Neuronal stem cell (in vitro differentiated cells): ENCODE measurements around the gene SMC1B.

Experiments
- DNase-seq: peaks from one replicate; pipeline ENCODE4 v3.0.0-alpha.2; 2013; ENCODE audit warnings: low spot score
- H2AFZ ChIP-seq: one replicate; pipeline ENCODE4 v1.6.1; 2013; ENCODE audit warnings: mild to moderate bottlenecking, low read length, inconsistent platforms
- H2AK5ac ChIP-seq: 2 replicates; pipeline ENCODE4 v1.6.1; 2013; ENCODE audit warnings: low read depth, mild to moderate bottlenecking, inconsistent platforms, low read length, moderate library complexity, mixed read lengths
- H2BK120ac ChIP-seq: 2 replicates; pipeline ENCODE4 v1.6.1; 2013; ENCODE audit warnings: low read depth, mild to moderate bottlenecking, inconsistent platforms, low read length, moderate library complexity, mixed read lengths
- H2BK12ac ChIP-seq: one replicate; pipeline ENCODE4 v1.6.1; 2013; ENCODE audit warnings: low read length, inconsistent platforms
- H2BK15ac ChIP-seq: 2 replicates; pipeline ENCODE4 v1.6.1; 2013; ENCODE audit warnings: mild to moderate bottlenecking, low read length, inconsistent platforms, mixed read lengths
- H2BK5ac ChIP-seq: one replicate; pipeline ENCODE4 v1.6.1; 2013; ENCODE audit warnings: inconsistent platforms, mild to moderate bottlenecking, low read length, moderate library complexity
- H3K14ac ChIP-seq: one replicate; pipeline ENCODE4 v1.6.1; 2013; ENCODE audit warnings: low read length, inconsistent platforms
- H3K18ac ChIP-seq: 2 replicates; pipeline ENCODE4 v1.6.1; 2013; ENCODE audit warnings: low read length, inconsistent platforms
- H3K23ac ChIP-seq: 2 replicates; pipeline ENCODE4 v1.6.1; 2013; ENCODE audit warnings: low read depth, mild to moderate bottlenecking, mixed read lengths, low read length, inconsistent platforms; ENCODE audit not compliant: poor library complexity
- H3K27ac ChIP-seq: replicated peaks from 3 replicates; pipeline ENCODE4 v1.5.1; 2013; ENCODE audit warnings: low read length, inconsistent platforms
- H3K27me3 ChIP-seq, 3 experiments: 2 replicates each; pipeline ENCODE4 v1.6.1; 2013; ENCODE audit warnings: low read length in 3 of 3, mild to moderate bottlenecking in 2 of 3, inconsistent platforms in 1 of 3, low read depth in 1 of 3, mixed read lengths in 1 of 3, moderate library complexity in 1 of 3; ENCODE audit not compliant: control insufficient read depth in 3 of 3, insufficient read depth in 3 of 3
- H3K36me3 ChIP-seq, 2 donors: replicated peaks in 1 of 2; 2 replicates each; pipeline ENCODE4 v1.6.1; 2013; ENCODE audit warnings: low read length in 2 of 2; ENCODE audit not compliant: control insufficient read depth in 2 of 2, insufficient read depth in 2 of 2
- H3K4ac ChIP-seq: 2 replicates; pipeline ENCODE4 v1.6.1; 2013; ENCODE audit warnings: inconsistent platforms, mild to moderate bottlenecking, low read length, moderate library complexity
- H3K4me1 ChIP-seq, 2 donors: 1 replicate in 1 of 2; 2 replicates in 1 of 2; pipeline ENCODE4 v1.6.1; 2013; ENCODE audit warnings: low read length in 2 of 2, low read depth in 1 of 2; ENCODE audit not compliant: control insufficient read depth in 2 of 2, insufficient read depth in 1 of 2
- H3K4me2 ChIP-seq: one replicate; pipeline ENCODE4 v1.6.1; 2013; ENCODE audit warnings: mild to moderate bottlenecking, low read length, inconsistent platforms; ENCODE audit not compliant: insufficient read depth, poor library complexity, severe bottlenecking
- H3K4me3 ChIP-seq, 2 donors: 2 replicates each; pipeline ENCODE4 v1.5.1; 2013; ENCODE audit warnings: low read length in 2 of 2, mild to moderate bottlenecking in 2 of 2, inconsistent platforms in 1 of 2, moderate library complexity in 1 of 2
- H3K79me1 ChIP-seq: one replicate; pipeline ENCODE4 v1.6.1; 2013; ENCODE audit warnings: low read depth, mild to moderate bottlenecking, inconsistent platforms, low read length, moderate library complexity
- H3K9ac ChIP-seq: one replicate; pipeline ENCODE4 v1.6.1; 2013; ENCODE audit warnings: mild to moderate bottlenecking, low read depth, low read length, inconsistent platforms; ENCODE audit not compliant: poor library complexity
- H3K9me3 ChIP-seq, 2 donors: replicated peaks in 1 of 2; 2 replicates each; pipeline versions ENCODE3 to v1.6.1; 2013; ENCODE audit warnings: low read length in 2 of 2, mild to moderate bottlenecking in 2 of 2, inconsistent platforms in 1 of 2, low read depth in 1 of 2, mixed read lengths in 1 of 2, moderate library complexity in 1 of 2; ENCODE audit not compliant: control insufficient read depth in 2 of 2, insufficient read depth in 1 of 2
- H4K8ac ChIP-seq: one replicate; pipeline ENCODE4 v1.6.1; 2013; ENCODE audit warnings: low read depth, mild to moderate bottlenecking, inconsistent platforms, low read length, moderate library complexity
- H4K91ac ChIP-seq: one replicate; pipeline ENCODE4 v1.6.1; 2013; ENCODE audit warnings: low read length, low read depth, mild to moderate bottlenecking, inconsistent platforms; ENCODE audit not compliant: poor library complexity
- WGBS, 2 donors: extraction: QIAGEN DNeasy Blood & Tissue Kit; methylation state at CpG; one replicate each; pipeline ENCODE4 v1.1.7; 2013; ENCODE audit warnings: missing lambda C conversion rate in 2 of 2, mixed read lengths in 1 of 2; ENCODE audit not compliant: insufficient read length in 2 of 2, insufficient replicate concordance in 1 of 2; ENCODE audit errors: extremely low coverage in 2 of 2; 5-methylcytosine and 5-hydroxymethylcytosine counted together

Gene SMC1B

GRCh38 chr22:45338795-45339194, 74.6 kb downstream of the SMC1B start:
- no peak overlapping the region for H2BK15ac ChIP-seq
- no peak overlapping the region for H4K8ac ChIP-seq
- H3K23ac ChIP-seq, result no peak overlapping the region
- H3K4me3 ChIP-seq, result no peak overlapping the region
- H3K36me3 ChIP-seq, result peaks cover 15 to 72% of the 10 kb centered on the region in 2 donors
- peaks cover 4% of the 10 kb centered on the region for H3K79me1 ChIP-seq
- peaks cover 0 to 19% of the 10 kb centered on the region in 2 donors for H3K4me1 ChIP-seq
- H3K9me3 ChIP-seq, result no peaks in the 10 kb centered on the region
- H2BK120ac ChIP-seq, result no peak overlapping the region
- no peak overlapping the region for H2BK12ac ChIP-seq
- no peak overlapping the region for H3K4ac ChIP-seq
- no peak overlapping the region for H2AFZ ChIP-seq
- DNase-seq, result no peak
- peak overlapping the region; percentile 55 for H3K9ac ChIP-seq
- WGBS, 2 donors, result no CpG with 5 or more reads among the region's 7 CpGs
- no peak overlapping the region for H2BK5ac ChIP-seq
- no peak overlapping the region for H3K18ac ChIP-seq
- no peak overlapping the region for H3K27ac ChIP-seq
- no peak overlapping the region for H4K91ac ChIP-seq
- H3K27me3 ChIP-seq, result no peaks in the 10 kb centered on the region
- H2AK5ac ChIP-seq, result no peak overlapping the region
- no peak overlapping the region for H3K14ac ChIP-seq
- no peak overlapping the region for H3K4me2 ChIP-seq

- no peak overlapping the region for H3K4ac ChIP-seq
- no peak overlapping the region for H2BK120ac ChIP-seq
- H3K4me2 ChIP-seq, result no peak overlapping the region
- no peak overlapping the region for H3K14ac ChIP-seq
- no peak overlapping the region for H3K18ac ChIP-seq
- H3K27ac ChIP-seq, result no peak overlapping the region
- no peak overlapping the region for H2BK15ac ChIP-seq
- H3K9me3 ChIP-seq, result no peaks in the 10 kb centered on the region
- no peak overlapping the region for H2BK12ac ChIP-seq
- no peak for DNase-seq
- peaks cover 15 to 74% of the 10 kb centered on the region in 2 donors for H3K36me3 ChIP-seq
- H2BK5ac ChIP-seq, result no peak overlapping the region
- H3K27me3 ChIP-seq, result no peaks in the 10 kb centered on the region
- no peak overlapping the region for H2AK5ac ChIP-seq
- no peak overlapping the region for H2AFZ ChIP-seq
- no peak overlapping the region for H3K23ac ChIP-seq
- no peak overlapping the region for H4K91ac ChIP-seq
- no peak overlapping the region for H4K8ac ChIP-seq
- H3K4me3 ChIP-seq, result no peak overlapping the region
- H3K9ac ChIP-seq, result no peak overlapping the region
- WGBS, 2 donors, result no CpG with 5 or more reads among the region's 9 CpGs
- H3K4me1 ChIP-seq, result peaks cover 0 to 19% of the 10 kb centered on the region in 2 donors
- H3K79me1 ChIP-seq, result peaks cover 4% of the 10 kb centered on the region
Observed at GRCh38 chr22:45337536-45337935, 75.9 kb downstream of the SMC1B start.

GRCh38 chr22:45336971-45337431, 76.4 kb downstream of the SMC1B start:
- Histone ChIP-seq H3K14ac (no peak overlapping the region), H2BK15ac (no peak overlapping the region), H3K4me1 (peaks cover 0 to 19% of the 10 kb centered on the region in 2 donors), H3K79me1 (peaks cover 4% of the 10 kb centered on the region), H2BK5ac (no peak overlapping the region), H2BK12ac (no peak overlapping the region), H3K4ac (no peak overlapping the region), H3K23ac (no peak overlapping the region), H3K4me2 (no peak overlapping the region), H2AFZ (no peak overlapping the region), H3K36me3 (peaks cover 15 to 76% of the 10 kb centered on the region in 2 donors), H3K27ac (no peak overlapping the region), H2AK5ac (no peak overlapping the region), H3K9ac (no peak overlapping the region), H4K8ac (no peak overlapping the region), H3K27me3 (no peaks in the 10 kb centered on the region), H3K9me3 (no peaks in the 10 kb centered on the region), H2BK120ac (no peak overlapping the region), H4K91ac (no peak overlapping the region), H3K4me3 (no peak overlapping the region), H3K18ac (no peak overlapping the region)
- no CpG with 5 or more reads among the region's 18 CpGs for whole genome bisulfite sequencing, 2 donors
- no peak for DNase-seq

- Histone ChIP-seq H3K27me3 (no peaks in the 10 kb centered on the region), H3K27ac (no peak overlapping the region), H4K8ac (no peak overlapping the region), H3K4me2 (no peak overlapping the region), H3K4me1 (peaks cover 0 to 19% of the 10 kb centered on the region in 2 donors), H3K36me3 (peaks cover 17 to 76% of the 10 kb centered on the region in 2 donors), H3K9me3 (no peaks in the 10 kb centered on the region), H3K23ac (no peak overlapping the region), H2BK12ac (no peak overlapping the region), H2AFZ (no peak overlapping the region), H2AK5ac (no peak overlapping the region), H3K4me3 (no peak overlapping the region), H3K4ac (no peak overlapping the region), H3K79me1 (peaks cover 4% of the 10 kb centered on the region), H3K14ac (no peak overlapping the region), H2BK5ac (no peak overlapping the region), H2BK120ac (no peak overlapping the region), H2BK15ac (no peak overlapping the region), H4K91ac (no peak overlapping the region), H3K18ac (no peak overlapping the region), H3K9ac (no peak overlapping the region)
- no peak for DNase-seq
- no CpG with 5 or more reads among the region's 29 CpGs for whole genome bisulfite sequencing, 2 donors
Observed at GRCh38 chr22:45335854-45336522, 77.4 kb downstream of the SMC1B start.
